MG63 (cell line): Measurements from ENCODE around the gene TERC. TPM values are rescaled to one million over a fixed set of nuclear protein-coding genes. Genes with fewer than 3 reads are reported as not detected.

Experiments used
- DNase-seq: peaks from one replicate; pipeline ENCODE4 v3.0.0-alpha.2; 2020
- H3K27me3 ChIP-seq: fragments of 250-450 bp; sonication (Bioruptor Pico); 2 replicates; pipeline ENCODE4 v1.5.1; 2020; ENCODE audit warnings: mild to moderate bottlenecking, moderate library complexity
- H3K36me3 ChIP-seq: fragments of 250-450 bp; sonication (Bioruptor Pico); 2 replicates; pipeline ENCODE4 v1.5.1; 2020; ENCODE audit warnings: mild to moderate bottlenecking, moderate library complexity
- H3K4me3 ChIP-seq: fragments of 250-450 bp; sonication (Bioruptor Pico); 2 replicates; pipeline ENCODE4 v1.5.1; 2020; ENCODE audit warnings: mild to moderate bottlenecking, moderate library complexity
- H3K9me3 ChIP-seq: fragments of 250-450 bp; sonication (Bioruptor Pico); 2 replicates; pipeline ENCODE4 v1.5.1; 2020; ENCODE audit warnings: mild to moderate bottlenecking, moderate library complexity
- total RNA-seq: library from RNA; depleted of rRNA; stranded (reverse); fragments of >200 nt; shearing (Covaris generic); gene quantifications from 2 replicates; pipeline ENCODE4 v1.2.3, GENCODE V29; 2014; ENCODE audit warnings: low replicate concordance; rRNA removed

The TERC gene
- 149 and 154 TPM in 2 replicates for total RNA-seq

- DNase-seq, result peak; percentile 96
- no peaks in the 10 kb centered on the region for H3K27me3 ChIP-seq
- no peaks in the 10 kb centered on the region for H3K36me3 ChIP-seq
- H3K9me3 ChIP-seq, result peaks cover 10% of the 10 kb centered on the region
- H3K4me3 ChIP-seq, result peak within 1 kb of the TSS; percentile 78
Measured at GRCh38 chr3:169764882-169765612, at the start of gene TERC. TSS of gene TERC (minus strand) at chr3:169765060.

- Histone ChIP-seq H3K27me3 (no peaks in the 10 kb centered on the region), H3K9me3 (peaks cover 8% of the 10 kb centered on the region), H3K4me3 (peak overlapping the region; percentile 48), H3K36me3 (no peaks in the 10 kb centered on the region)
- peak; percentile 65 for DNase-seq
Measured at GRCh38 chr3:169813757-169814517, 49.1 kb upstream of the TERC start.

GRCh38 chr3:169813278-169813677 is 48.4 kb upstream of the TERC start:
- Histone ChIP-seq H3K36me3 (no peaks in the 10 kb centered on the region), H3K9me3 (peaks cover 8% of the 10 kb centered on the region), H3K27me3 (no peaks in the 10 kb centered on the region), H3K4me3 (peak overlapping the region; percentile 48)
- DNase-seq, result no peak

- Histone ChIP-seq H3K4me3 (peak within 1 kb of the TSS; percentile 48), H3K36me3 (no peaks in the 10 kb centered on the region), H3K27me3 (no peaks in the 10 kb centered on the region), H3K9me3 (peaks cover 8% of the 10 kb centered on the region)
- peak; percentile 86 for DNase-seq
Measured at GRCh38 chr3:169812332-169813235, 47.7 kb upstream of the TERC start, which contains the start of the genes LRRC34 and LRRIQ4. TSS of gene LRRC34 (minus strand) at chr3:169812904. CDS start at chr3:169812548, 356 bp downstream. TSS of gene LRRIQ4 (plus strand) at chr3:169812870. CDS start at chr3:169821922, 9,052 bp downstream.

GRCh38 chr3:169811631-169812331 is 46.9 kb upstream of the TERC start:
- peak overlapping the region; percentile 48 for H3K4me3 ChIP-seq
- peaks cover 8% of the 10 kb centered on the region for H3K9me3 ChIP-seq
- no peaks in the 10 kb centered on the region for H3K36me3 ChIP-seq
- H3K27me3 ChIP-seq, result no peaks in the 10 kb centered on the region
- DNase-seq, result peak; percentile 57

- Histone ChIP-seq H3K27me3 (no peaks in the 10 kb centered on the region), H3K9me3 (no peaks in the 10 kb centered on the region), H3K36me3 (no peaks in the 10 kb centered on the region), H3K4me3 (no peak overlapping the region)
- DNase-seq, result no peak
Measured at GRCh38 chr3:169809230-169809795, 44.5 kb upstream of the TERC start.

- DNase-seq, result no peak
- no peaks in the 10 kb centered on the region for H3K9me3 ChIP-seq
- no peak overlapping the region for H3K4me3 ChIP-seq
- no peaks in the 10 kb centered on the region; the same call in 1 of the 2 replicates for H3K36me3 ChIP-seq
- no peaks in the 10 kb centered on the region for H3K27me3 ChIP-seq
Measured at GRCh38 chr3:169804681-169805080, 39.8 kb upstream of the TERC start.

- Histone ChIP-seq H3K4me3 (no peak overlapping the region), H3K27me3 (no peaks in the 10 kb centered on the region), H3K36me3 (peaks cover 36% of the 10 kb centered on the region), H3K9me3 (no peaks in the 10 kb centered on the region)
- no peak for DNase-seq
Measured at GRCh38 chr3:169792359-169792758, 27.5 kb upstream of the TERC start.

- DNase-seq, result peak; percentile 65
- Histone ChIP-seq H3K27me3 (no peaks in the 10 kb centered on the region), H3K4me3 (no peak overlapping the region), H3K9me3 (no peaks in the 10 kb centered on the region), H3K36me3 (peaks cover 51% of the 10 kb centered on the region)
Measured at GRCh38 chr3:169790687-169791429, 26.0 kb upstream of the TERC start.

- Histone ChIP-seq H3K4me3 (no peak overlapping the region), H3K27me3 (no peaks in the 10 kb centered on the region), H3K36me3 (peaks cover 58% of the 10 kb centered on the region), H3K9me3 (no peaks in the 10 kb centered on the region)
- DNase-seq, result no peak
Measured at GRCh38 chr3:169790219-169790618, 25.4 kb upstream of the TERC start.

- no peak for DNase-seq
- H3K4me3 ChIP-seq, result no peak overlapping the region
- no peaks in the 10 kb centered on the region for H3K9me3 ChIP-seq
- H3K36me3 ChIP-seq, result peaks cover 75% of the 10 kb centered on the region
- no peaks in the 10 kb centered on the region for H3K27me3 ChIP-seq
Measured at GRCh38 chr3:169787791-169788190, 22.9 kb upstream of the TERC start.

- no peak overlapping the region for H3K4me3 ChIP-seq
- no peaks in the 10 kb centered on the region for H3K9me3 ChIP-seq
- peaks cover 82% of the 10 kb centered on the region for H3K36me3 ChIP-seq
Measured at GRCh38 chr3:169787120-169787519, 22.3 kb upstream of the TERC start.

GRCh38 chr3:169781209-169781855 is 16.5 kb upstream of the TERC start:
- Histone ChIP-seq H3K4me3 (no peak overlapping the region), H3K9me3 (no peaks in the 10 kb centered on the region), H3K36me3 (peaks cover 93% of the 10 kb centered on the region), H3K27me3 (no peaks in the 10 kb centered on the region)
- no peak for DNase-seq

More at GRCh38 chr3:169787120-169787519, 22.3 kb upstream of the TERC start:
- DNase-seq, result no peak
- no peaks in the 10 kb centered on the region for H3K27me3 ChIP-seq

GRCh38 chr3:169780742-169781141 is 15.9 kb upstream of the TERC start:
- no peak for DNase-seq
- no peaks in the 10 kb centered on the region for H3K9me3 ChIP-seq
- H3K36me3 ChIP-seq, result peaks cover 93% of the 10 kb centered on the region
- H3K4me3 ChIP-seq, result no peak overlapping the region
- H3K27me3 ChIP-seq, result no peaks in the 10 kb centered on the region

- no peak for DNase-seq
- Histone ChIP-seq H3K4me3 (no peak overlapping the region), H3K36me3 (peaks cover 85% of the 10 kb centered on the region), H3K27me3 (no peaks in the 10 kb centered on the region), H3K9me3 (no peaks in the 10 kb centered on the region)
Measured at GRCh38 chr3:169777822-169778221, 13.0 kb upstream of the TERC start.
